SJSA1 (cell line): ENCODE measurements around the gene CHRD. TPM values are rescaled to one million over a fixed set of nuclear protein-coding genes. Genes with fewer than 3 reads are reported as not detected.
A peak's percentile ranks its signal among the peaks of the same experiment; 100 is the strongest.
"Not testable (repeated sequence)": the region's sequence is repeated elsewhere in the genome, so short reads cannot be mapped to it uniquely, and the experiment has no call there.

Experiments used
- DNase-seq, 2 experiments: peaks; one replicate each; pipeline ENCODE4 v3.0.0-alpha.2; 2015 to 2020; ENCODE audit warnings: low spot score in 2 of 2, low read depth in 1 of 2
- H3K27ac ChIP-seq: fragments of 250-450 bp; sonication (Bioruptor Pico); 2 replicates; pipeline ENCODE4 v1.5.1; 2020; ENCODE audit warnings: mild to moderate bottlenecking, moderate library complexity
- H3K27me3 ChIP-seq: fragments of 250-450 bp; sonication (Bioruptor Pico); replicated peaks from 2 replicates; pipeline ENCODE4 v1.5.1; 2020; ENCODE audit warnings: mild to moderate bottlenecking, moderate library complexity
- H3K36me3 ChIP-seq: fragments of 250-450 bp; sonication (Bioruptor Pico); 2 replicates; pipeline ENCODE4 v1.5.1; 2020; ENCODE audit warnings: mild to moderate bottlenecking
- H3K4me1 ChIP-seq: fragments of 250-450 bp; sonication (Bioruptor Pico); replicated peaks from 2 replicates; pipeline ENCODE4 v1.6.1; 2021; ENCODE audit warnings: mild to moderate bottlenecking
- H3K4me3 ChIP-seq: fragments of 250-450 bp; sonication (Bioruptor Pico); 2 replicates; pipeline ENCODE4 v1.5.1; 2020; ENCODE audit warnings: mild to moderate bottlenecking
- H3K9me3 ChIP-seq: fragments of 250-450 bp; sonication (Bioruptor Pico); replicated peaks from 2 replicates; pipeline ENCODE4 v1.5.1; 2020; ENCODE audit warnings: mild to moderate bottlenecking
- total RNA-seq: library from RNA; depleted of rRNA; stranded (reverse); fragments of >200 nt; shearing (Covaris generic); gene quantifications from 2 replicates; pipeline ENCODE4 v1.2.3, GENCODE V29; 2014; rRNA removed

The CHRD gene
- total RNA-seq, 1 experiment from 2014 or later, result 0.26 TPM

GRCh38 chr3:184417619-184418327 is 37.9 kb downstream of the CHRD start:
- Histone ChIP-seq H3K36me3 (no peaks in the 10 kb centered on the region), H3K27ac (no peak overlapping the region), H3K9me3 (no peaks in the 10 kb centered on the region), H3K4me3 (no peak overlapping the region), H3K4me1 (peaks cover 17% of the 10 kb centered on the region), H3K27me3 (no peaks in the 10 kb centered on the region)
- peak; percentile 59 to 67 for DNase-seq

- Histone ChIP-seq H3K27me3 (no peaks in the 10 kb centered on the region), H3K4me3 (no peak overlapping the region), H3K36me3 (no peaks in the 10 kb centered on the region), H3K9me3 (no peaks in the 10 kb centered on the region), H3K4me1 (peaks cover 17% of the 10 kb centered on the region), H3K27ac (no peak overlapping the region)
- DNase-seq, result no peak
Observed at GRCh38 chr3:184419171-184419570, 39.3 kb downstream of the CHRD start.

GRCh38 chr3:184423561-184423960 is 43.7 kb downstream of the CHRD start:
- H3K36me3 ChIP-seq, result no peaks in the 10 kb centered on the region
- H3K4me3 ChIP-seq, result no peak overlapping the region
- no peak overlapping the region for H3K27ac ChIP-seq
- DNase-seq, result no peak
- no peaks in the 10 kb centered on the region for H3K27me3 ChIP-seq
- no peaks in the 10 kb centered on the region for H3K9me3 ChIP-seq
- peaks cover 30% of the 10 kb centered on the region for H3K4me1 ChIP-seq

GRCh38 chr3:184426691-184427141 is 46.9 kb downstream of the CHRD start:
- H3K4me1 ChIP-seq, result peaks cover 49% of the 10 kb centered on the region
- no peaks in the 10 kb centered on the region for H3K9me3 ChIP-seq
- H3K36me3 ChIP-seq, result no peaks in the 10 kb centered on the region
- peak; percentile 89 to 94 for DNase-seq
- H3K4me3 ChIP-seq, result no peak overlapping the region
- H3K27ac ChIP-seq, result peak overlapping the region; percentile 17
- H3K27me3 ChIP-seq, result no peaks in the 10 kb centered on the region

- Histone ChIP-seq H3K4me3 (no peak overlapping the region), H3K4me1 (peaks cover 49% of the 10 kb centered on the region), H3K9me3 (no peaks in the 10 kb centered on the region), H3K27me3 (no peaks in the 10 kb centered on the region), H3K27ac (peak overlapping the region; percentile 62), H3K36me3 (no peaks in the 10 kb centered on the region)
- peak in 1 of 2 experiments; percentile 34 for DNase-seq
Observed at GRCh38 chr3:184428561-184429175, 48.8 kb downstream of the CHRD start.

- Histone ChIP-seq H3K27me3 (no peaks in the 10 kb centered on the region), H3K36me3 (no peaks in the 10 kb centered on the region), H3K27ac (peak overlapping the region; percentile 62), H3K4me3 (no peak overlapping the region), H3K4me1 (peaks cover 49% of the 10 kb centered on the region), H3K9me3 (no peaks in the 10 kb centered on the region)
- peak in 1 of 2 experiments; percentile 55 for DNase-seq
Observed at GRCh38 chr3:184429786-184430185, 49.9 kb downstream of the CHRD start.

- Histone ChIP-seq H3K4me3 (no peak overlapping the region), H3K27me3 (no peaks in the 10 kb centered on the region), H3K9me3 (no peaks in the 10 kb centered on the region), H3K36me3 (no peaks in the 10 kb centered on the region), H3K4me1 (peaks cover 46% of the 10 kb centered on the region), H3K27ac (no peak overlapping the region)
- DNase-seq, result no peak
Observed at GRCh38 chr3:184430940-184431339, 51.1 kb downstream of the CHRD start.

GRCh38 chr3:184433178-184433577 is 53.3 kb downstream of the CHRD start:
- H3K9me3 ChIP-seq, H3K27me3 ChIP-seq, DNase-seq, H3K27ac ChIP-seq, H3K4me3 ChIP-seq, H3K36me3 ChIP-seq: not testable (repeated sequence)
- peaks cover 24% of the 10 kb centered on the region for H3K4me1 ChIP-seq

GRCh38 chr3:184439096-184439495 is 59.2 kb downstream of the CHRD start:
- Histone ChIP-seq H3K4me3 (no peak overlapping the region), H3K27ac (no peak overlapping the region), H3K9me3 (no peaks in the 10 kb centered on the region), H3K27me3 (no peaks in the 10 kb centered on the region), H3K36me3 (no peaks in the 10 kb centered on the region), H3K4me1 (no peaks in the 10 kb centered on the region)
- DNase-seq, result no peak

Other genes with a start within 250 kb of the CHRD start
- gene EIF2B5, start 244.7 kb upstream of the CHRD start, total RNA-seq, result 49.5 and 62.3 TPM in 2 replicates
- 32.2 and 33.6 TPM in 2 replicates for gene DVL3, start 224.7 kb upstream of the CHRD start, total RNA-seq
- 282 and 609 TPM in 2 replicates for gene AP2M1, start 205.2 kb upstream of the CHRD start, total RNA-seq
- 19.2 and 28.7 TPM in 2 replicates for gene ABCF3, start 193.9 kb upstream of the CHRD start, total RNA-seq
- gene VWA5B2, start 150.5 kb upstream of the CHRD start, total RNA-seq, result not detected in 2 replicates
- 26.4 and 30.1 TPM in 2 replicates for gene ALG3, start 131.1 kb upstream of the CHRD start, total RNA-seq
- 3.2 and 6.2 TPM in 2 replicates for gene EEF1AKMT4, start 130.4 kb upstream of the CHRD start, total RNA-seq
- gene CAMK2N2, start 118.5 kb upstream of the CHRD start, total RNA-seq, result 0.13 TPM in 1 of 2 replicates, not detected in the other
- gene ECE2, start 104.0 kb upstream of the CHRD start, total RNA-seq, result not detected in 2 replicates
- gene PSMD2, start 80.8 kb upstream of the CHRD start, total RNA-seq, result 423 and 627 TPM in 2 replicates
- gene EIF4G1, start 65.4 kb upstream of the CHRD start, total RNA-seq, result 250 and 257 TPM in 2 replicates
- 13.9 and 14.4 TPM in 2 replicates for gene FAM131A, start 42.5 kb upstream of the CHRD start, total RNA-seq
- gene CLCN2, start 18.4 kb upstream of the CHRD start, total RNA-seq, result 8.8 and 11.6 TPM in 2 replicates
- gene POLR2H, start 18.3 kb upstream of the CHRD start, total RNA-seq, result 101 and 103 TPM in 2 replicates
- gene THPO, start 1.8 kb upstream of the CHRD start, total RNA-seq, result not detected in 2 replicates
- gene EPHB3, start 181.7 kb downstream of the CHRD start, total RNA-seq, result 2.9 and 4.1 TPM in 2 replicates